Stimulated activated CD8-positive, alpha-beta memory T cell treated with anti-CD3 and anti-CD28 coated beads, Interleukin-4, amount 100 ng/mL, for 24 hours (primary cell): ENCODE measurements around the gene UXS1.
"Not testable (repeated sequence)": the region's sequence is repeated elsewhere in the genome, so short reads cannot be mapped to it uniquely, and the experiment has no call there.

Experiments
- DNase-seq: peaks from one replicate; pipeline ENCODE4 v3.0.0-alpha.2; 2020; ENCODE audit warnings: low read depth

The UXS1 gene

GRCh38 chr2:106160786-106161261, 33.3 kb downstream of the UXS1 start:
- no peak for DNase-seq

GRCh38 chr2:106159866-106160785, 34.0 kb downstream of the UXS1 start:
- peak; percentile 35 for DNase-seq

- DNase-seq, result no peak
Observed at GRCh38 chr2:106158871-106159270, 35.2 kb downstream of the UXS1 start.

DNA sequence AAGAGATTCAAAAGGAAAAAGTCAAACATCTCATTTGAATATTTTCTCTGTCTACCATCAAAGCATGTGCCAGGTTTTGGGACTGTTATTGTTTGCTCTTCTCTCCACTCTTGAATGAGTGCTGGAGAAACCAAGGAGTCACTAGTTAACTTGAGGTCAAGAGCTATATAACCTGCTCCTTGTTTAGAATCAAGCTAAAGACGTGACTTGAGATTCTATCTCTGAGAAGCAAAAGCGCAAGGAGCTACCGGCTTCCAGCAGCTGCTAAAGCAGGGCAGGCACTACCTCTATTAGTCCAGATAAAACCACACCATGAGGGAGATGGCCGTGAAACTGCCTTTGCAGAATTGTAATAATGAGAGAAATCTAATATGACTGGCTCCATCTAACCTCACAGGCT, 36.0 kb downstream of the UXS1 start:
- DNase-seq, result no peak

DNA sequence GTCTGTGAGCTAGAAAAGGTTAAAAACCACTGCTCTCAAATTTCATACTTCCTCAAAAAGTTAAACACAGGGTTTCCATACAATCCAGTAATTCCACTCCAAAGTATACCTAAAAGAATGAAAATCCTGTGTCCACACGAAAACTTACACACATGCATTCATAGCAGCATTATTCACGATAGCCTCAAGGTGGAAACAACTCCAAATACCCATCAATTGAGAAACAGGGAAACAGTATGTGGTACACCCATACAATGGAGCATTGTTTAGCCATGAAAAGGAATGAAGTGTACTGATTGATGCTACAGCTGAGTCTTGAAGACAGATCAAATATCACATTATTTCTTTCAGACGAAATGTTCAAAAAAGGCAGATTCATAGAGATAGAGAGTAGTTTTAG, 36.7 kb downstream of the UXS1 start:
- no peak for DNase-seq

DNA sequence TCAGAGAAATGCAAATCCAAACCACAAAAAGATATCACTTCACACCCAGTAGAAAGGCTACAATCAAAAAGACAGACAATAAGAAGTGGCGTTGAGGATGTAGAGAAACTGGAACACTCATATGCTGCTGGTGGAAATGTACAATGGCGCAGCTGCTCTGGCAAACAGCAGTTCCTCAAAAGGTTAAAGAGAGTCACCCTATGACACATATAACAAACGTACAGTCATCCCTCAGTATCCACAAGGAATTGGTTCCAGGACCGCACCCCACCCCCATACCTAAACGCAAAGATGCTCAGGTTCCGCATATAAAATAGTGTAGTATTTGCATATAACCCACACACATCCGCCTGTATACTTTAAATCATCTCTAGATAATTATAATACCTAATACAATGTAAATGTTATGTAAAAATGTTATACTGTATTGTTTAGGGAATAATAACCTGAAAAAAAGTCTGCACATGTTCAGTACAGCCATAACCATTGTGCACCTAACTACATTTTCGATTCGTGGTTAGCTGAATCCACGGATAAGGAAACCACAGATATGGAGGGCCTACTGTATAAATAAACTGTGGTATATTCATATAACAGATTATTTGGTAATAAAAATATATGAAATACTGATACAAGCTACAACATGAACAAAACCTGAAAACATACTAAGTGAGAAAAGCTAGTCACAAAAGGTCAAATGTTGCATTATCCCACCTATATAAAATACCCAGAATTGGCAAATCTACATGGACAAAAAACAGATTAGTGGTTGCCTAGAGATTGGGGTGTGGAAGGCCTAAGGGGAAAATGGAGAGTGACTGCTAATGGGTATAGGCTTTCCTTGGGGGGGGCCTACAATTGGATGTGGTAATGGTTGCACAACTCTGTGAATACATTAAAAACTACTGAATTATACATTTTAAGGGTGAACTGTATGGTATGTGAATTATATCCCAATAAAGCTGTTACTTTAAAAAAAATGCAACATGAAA, 37.5 kb downstream of the UXS1 start:
- DNase-seq, result no peak

GRCh38 chr2:106153781-106154180, 40.3 kb downstream of the UXS1 start:
- no peak for DNase-seq

DNA sequence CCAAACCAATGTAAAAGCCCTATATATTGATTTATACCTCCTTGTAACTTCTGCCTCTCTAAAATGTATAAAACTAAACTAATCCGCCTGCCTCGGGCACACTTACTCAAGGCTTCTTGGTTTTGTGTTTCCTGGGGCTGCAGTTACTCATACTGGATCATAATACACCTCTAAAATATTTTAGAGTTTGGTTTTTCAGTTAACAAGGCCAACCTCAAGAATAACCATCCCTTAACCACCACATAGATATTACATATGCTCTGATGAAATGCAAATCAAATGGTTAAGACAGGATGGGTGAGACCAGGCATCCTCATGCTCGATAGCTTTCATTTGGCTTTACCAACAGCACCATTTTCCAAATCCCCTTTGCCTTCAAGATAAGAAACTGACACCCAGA, 46.4 kb downstream of the UXS1 start:
- DNase-seq, result no peak

GRCh38 chr2:106147159-106147558, 46.9 kb downstream of the UXS1 start:
- DNase-seq, result no peak

GRCh38 chr2:106144621-106145331, 49.3 kb downstream of the UXS1 start:
- DNase-seq, result no peak

- DNase-seq, result no peak
Observed at GRCh38 chr2:106143495-106144215, 50.4 kb downstream of the UXS1 start.

GRCh38 chr2:106142683-106143082, 51.4 kb downstream of the UXS1 start:
- no peak for DNase-seq

GRCh38 chr2:106140913-106141312, 53.2 kb downstream of the UXS1 start:
- DNase-seq, result no peak

DNA sequence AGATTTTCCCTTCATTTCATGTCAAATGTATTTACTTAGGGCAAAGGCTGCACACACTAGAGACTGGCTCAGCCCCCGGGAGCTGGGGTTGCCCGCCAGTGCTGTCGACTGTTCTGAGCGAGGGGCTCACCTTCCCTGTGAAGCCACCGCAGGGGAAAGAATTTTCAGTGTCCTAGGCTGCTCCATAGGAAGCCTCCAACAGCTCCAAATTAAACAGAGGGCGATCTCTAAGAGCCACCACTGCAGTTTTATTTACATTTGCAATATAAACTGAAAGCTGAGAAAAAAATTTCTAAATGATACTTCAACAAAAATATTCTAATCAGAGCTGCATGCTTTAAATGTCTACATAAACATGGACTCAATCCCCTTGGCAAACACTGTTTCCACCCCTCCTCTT, 54.0 kb downstream of the UXS1 start:
- DNase-seq, result no peak

- DNase-seq, result no peak
Observed at GRCh38 chr2:106139238-106139935, 54.7 kb downstream of the UXS1 start.

- DNase-seq, result no peak
Observed at GRCh38 chr2:106138543-106139237, 55.4 kb downstream of the UXS1 start.

DNA sequence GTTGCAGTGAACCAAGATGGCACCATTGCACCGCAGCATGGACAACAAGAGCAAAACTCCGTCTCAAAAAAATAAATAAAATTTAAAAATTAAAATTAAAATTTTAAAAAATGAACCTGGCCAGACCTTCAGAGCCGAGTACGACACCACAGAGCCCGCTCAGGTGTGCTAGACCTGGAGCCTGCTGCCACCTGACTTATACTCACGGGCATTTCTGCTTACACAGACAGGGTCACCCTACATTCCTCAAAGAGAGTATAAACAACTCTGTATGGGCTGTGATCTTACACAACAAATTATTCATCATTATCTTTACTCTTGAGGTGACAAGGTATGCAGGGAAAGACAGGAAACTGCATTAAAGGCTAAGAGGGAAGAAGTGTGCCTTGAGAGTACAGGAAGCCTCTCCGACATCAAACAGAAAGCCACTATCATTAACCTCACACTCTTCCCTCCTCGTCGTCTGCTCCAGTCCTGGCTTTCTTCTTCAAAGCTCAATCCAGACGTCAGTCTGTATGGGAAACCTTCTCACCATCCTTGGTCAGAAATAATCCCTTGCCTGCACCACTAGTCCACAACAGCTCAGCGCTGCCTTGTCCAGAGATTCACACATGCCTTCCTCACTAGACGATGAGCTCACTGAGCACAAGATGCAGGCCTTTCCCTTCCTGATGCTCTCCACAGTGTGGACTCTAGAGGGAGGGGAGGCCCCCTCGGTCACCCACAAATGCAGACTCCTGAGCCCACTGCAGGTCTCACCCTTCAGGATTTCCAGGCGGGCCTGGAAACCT, 56.2 kb downstream of the UXS1 start:
- no peak for DNase-seq

DNA sequence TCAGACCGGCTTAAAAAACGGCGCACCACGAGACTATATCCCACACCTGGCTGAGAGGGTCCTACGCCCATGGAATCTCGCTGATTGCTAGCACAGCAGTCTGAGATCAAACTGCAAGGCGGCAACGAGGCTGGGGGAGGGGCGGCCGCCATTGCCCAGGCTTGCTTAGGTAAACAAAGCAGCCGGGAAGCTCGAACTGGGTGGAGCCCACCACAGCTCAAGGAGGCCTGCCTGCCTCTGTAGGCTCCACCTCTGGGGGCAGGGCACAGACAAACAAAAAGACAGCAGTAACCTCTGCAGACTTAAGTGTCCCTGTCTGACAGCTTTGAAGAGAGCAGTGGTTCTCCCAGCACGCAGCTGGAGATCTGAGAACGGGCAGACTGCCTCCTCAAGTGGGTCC, 62.9 kb downstream of the UXS1 start:
- DNase-seq, result not testable (repeated sequence)
